Caco-2 (cell line): ENCODE data around the gene MYH9. TPM values are rescaled to one million over a fixed set of nuclear protein-coding genes. Genes with fewer than 3 reads are reported as not detected.

Experiments used
- BruUV-seq: library from RNA; stranded (reverse); fragments of 400-500 nt; replicated peaks from 2 replicates; lab custom pipeline; 2021; lab: Mats Ljungman, UMichigan
- CTCF ChIA-PET: fragments of 300-600 bp; sonication (Branson Sonifier 250); formaldehyde crosslinking; loops from one replicate; lab custom pipeline; 2022; ENCODE audit warnings: antibody characterized with exemption; lab: Charles Lee
- POLR2A ChIA-PET: fragments of 300-600 bp; sonication (Branson Sonifier 250); formaldehyde crosslinking; loops from one replicate; lab custom pipeline; 2022; ENCODE audit warnings: antibody characterized with exemption; lab: Charles Lee
- DNase-seq, 2 experiments: peaks; one replicate each; pipeline versions ENCODE4 v3.0.0 to v3.0.0-alpha.2; 2020 to 2022
- H3K27me3 ChIP-seq: replicated peaks from 2 replicates; pipeline ENCODE4 v1.6.0; 2011; ENCODE audit warnings: low read length; ENCODE audit not compliant: control insufficient read depth, insufficient read depth
- H3K36me3 ChIP-seq: 2 replicates; pipeline ENCODE4 v1.5.1; 2011; ENCODE audit warnings: low read length; ENCODE audit not compliant: control insufficient read depth, insufficient read depth
- H3K4me1 ChIP-seq: fragments of 250-450 bp; sonication (Bioruptor Pico); 2 replicates; pipeline ENCODE4 v1.5.1; 2020; ENCODE audit warnings: mild to moderate bottlenecking
- H3K4me3 ChIP-seq: 2 replicates; pipeline ENCODE4 v1.5.1; 2011; ENCODE audit warnings: low read depth, mild to moderate bottlenecking, control low read depth, low read length
- H3K9me3 ChIP-seq: fragments of 250-450 bp; sonication (Bioruptor Pico); 2 replicates; pipeline ENCODE4 v1.5.1; 2020; ENCODE audit warnings: mild to moderate bottlenecking, moderate library complexity
- H3K27ac Mint-ChIP-seq: one replicate; pipeline ENCODE4 v1.8.0; 2022; ENCODE audit warnings: mixed read lengths; ENCODE audit not compliant: unreplicated experiment
- H3K27me3 Mint-ChIP-seq: one replicate; pipeline ENCODE4 v1.8.0; 2022; ENCODE audit warnings: mixed read lengths; ENCODE audit not compliant: insufficient read depth, unreplicated experiment
- H3K36me3 Mint-ChIP-seq: one replicate; pipeline ENCODE4 v1.8.0; 2022; ENCODE audit warnings: mild to moderate bottlenecking, mixed read lengths; ENCODE audit not compliant: insufficient read depth, unreplicated experiment
- H3K4me1 Mint-ChIP-seq: one replicate; pipeline ENCODE4 v1.8.0; 2022; ENCODE audit warnings: low read depth, mixed read lengths; ENCODE audit not compliant: unreplicated experiment
- H3K4me3 Mint-ChIP-seq: one replicate; pipeline ENCODE4 v1.8.0; 2022; ENCODE audit warnings: mild to moderate bottlenecking, moderate library complexity, mixed read lengths; ENCODE audit not compliant: unreplicated experiment
- H3K9me3 Mint-ChIP-seq: one replicate; pipeline ENCODE4 v1.8.0; 2022; ENCODE audit warnings: mixed read lengths; ENCODE audit not compliant: unreplicated experiment
- intact Hi-C: fragments of 100-400 bp; cut with micrococcal nuclease; formaldehyde crosslinking; loops from one replicate; pipeline ENCODE4 v1.10.0; 2022; ENCODE audit not compliant: unreplicated experiment
- total RNA-seq: library from RNA; stranded (reverse); gene quantifications from 2 replicates; pipeline ENCODE4 v1.2.3, GENCODE V29; 2022
- TF ChIP-seq, protein P1 (sequence below), 2 experiments: fragments of 200-600 bp in 1 of 2; IDR thresholded peaks; 1 replicate in 1 of 2; 2 replicates in 1 of 2; pipeline versions ENCODE4 v1.5.1 to v1.8.0; 2011 to 2022; ENCODE audit warnings: antibody characterized with exemption in 1 of 2, control low read depth in 1 of 2, inconsistent platforms in 1 of 2, low read depth in 1 of 2, low read length in 1 of 2, mild to moderate bottlenecking in 1 of 2, moderate library complexity in 1 of 2; ENCODE audit not compliant: insufficient read depth in 1 of 2, severe bottlenecking in 1 of 2, unreplicated experiment in 1 of 2

The MYH9 gene
- total RNA-seq, 1 experiment from 2014 or later, result 513 TPM

DNA sequence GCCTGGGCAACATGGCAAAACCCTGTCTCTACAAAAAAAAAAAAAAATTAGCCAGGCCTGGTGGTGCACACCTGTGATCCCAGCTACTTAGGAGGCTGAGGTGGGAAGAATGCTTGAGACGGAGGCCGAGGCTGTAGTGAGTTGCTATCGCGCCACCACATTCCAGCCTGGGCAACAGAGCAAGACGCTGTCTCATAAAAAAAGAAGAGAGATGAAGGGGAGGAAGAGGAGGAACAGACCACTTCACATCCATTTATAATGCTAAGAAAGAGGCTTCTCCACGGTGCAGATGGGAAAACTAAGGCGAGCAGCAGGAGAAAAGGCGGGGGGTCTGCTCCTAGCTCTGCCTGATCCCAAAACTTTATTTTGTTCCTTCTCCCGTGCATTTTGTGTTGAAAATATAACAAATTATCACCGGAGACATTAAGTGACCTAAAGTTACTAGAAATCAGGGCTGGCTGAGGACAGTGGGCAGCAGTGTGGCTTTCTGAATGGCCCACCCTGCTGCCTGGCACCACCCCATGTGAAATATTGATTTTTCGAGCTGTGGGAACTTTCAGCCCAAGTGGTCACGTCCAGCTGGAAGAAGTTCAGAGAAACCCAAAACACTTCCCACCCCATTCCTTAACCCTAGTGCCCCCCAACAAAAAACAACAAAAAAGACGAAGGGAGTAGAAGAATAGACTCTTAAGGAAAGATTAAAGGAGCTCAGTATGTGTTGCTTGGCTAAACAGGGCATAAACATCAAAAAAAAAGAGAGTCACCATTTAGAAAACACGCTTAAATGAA lies 9.5 kb downstream of the MYH9 start:
- H3K4me3 Mint-ChIP-seq, result no peak overlapping the region
- peaks cover 6% of the 10 kb centered on the region for H3K36me3 ChIP-seq

DNA sequence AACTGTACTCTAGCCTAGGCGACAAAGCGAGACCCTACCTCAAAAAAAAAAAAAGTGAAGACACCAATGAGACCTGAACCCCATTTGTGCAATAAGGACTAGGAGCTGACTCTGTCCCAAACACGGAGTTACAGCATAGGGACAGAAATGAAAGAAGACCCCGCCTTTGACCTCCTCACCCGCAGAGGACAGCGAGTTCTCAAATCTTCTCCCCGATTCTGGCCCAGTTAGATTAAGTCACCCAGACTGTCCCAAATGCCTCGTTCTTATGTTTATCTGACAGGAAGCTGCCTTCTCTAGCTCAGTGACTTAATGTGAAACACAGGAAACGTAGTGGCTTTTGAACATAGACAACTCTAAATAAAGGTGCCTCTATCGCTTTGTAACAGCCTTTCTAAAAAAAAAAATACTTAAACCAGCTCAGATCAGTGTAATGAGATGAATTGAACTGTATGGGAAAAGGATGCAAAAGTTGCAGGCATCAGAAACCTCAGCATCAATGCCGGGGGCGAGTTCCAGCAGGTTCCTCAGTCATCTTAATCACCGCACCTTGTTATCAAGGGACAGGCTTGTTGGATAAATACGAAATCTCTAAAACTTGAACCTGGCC lies 10.6 kb downstream of the MYH9 start:
- Histone ChIP-seq H3K9me3 (no peaks in the 10 kb centered on the region), H3K4me3 (no peak overlapping the region), H3K4me1 (peaks cover 30% of the 10 kb centered on the region), H3K27me3 (no peaks in the 10 kb centered on the region), H3K36me3 (peaks cover 6% of the 10 kb centered on the region)
- ChIA-PET POLR2A (interaction anchor here (0.7 kb wide), 1 partner anchor 820 kb away, joined by 3 read pairs; no protein-coding TSS in a partner anchor), CTCF (no interaction called here)
- Mint-ChIP-seq H3K4me1 (peaks cover 19% of the 10 kb centered on the region), H3K4me3 (no peak overlapping the region), H3K27ac (no peak overlapping the region), H3K9me3 (no peaks in the 10 kb centered on the region), H3K36me3 (peaks cover 91% of the 10 kb centered on the region), H3K27me3 (no peaks in the 10 kb centered on the region)
- TF ChIP-seq, protein P1, sequence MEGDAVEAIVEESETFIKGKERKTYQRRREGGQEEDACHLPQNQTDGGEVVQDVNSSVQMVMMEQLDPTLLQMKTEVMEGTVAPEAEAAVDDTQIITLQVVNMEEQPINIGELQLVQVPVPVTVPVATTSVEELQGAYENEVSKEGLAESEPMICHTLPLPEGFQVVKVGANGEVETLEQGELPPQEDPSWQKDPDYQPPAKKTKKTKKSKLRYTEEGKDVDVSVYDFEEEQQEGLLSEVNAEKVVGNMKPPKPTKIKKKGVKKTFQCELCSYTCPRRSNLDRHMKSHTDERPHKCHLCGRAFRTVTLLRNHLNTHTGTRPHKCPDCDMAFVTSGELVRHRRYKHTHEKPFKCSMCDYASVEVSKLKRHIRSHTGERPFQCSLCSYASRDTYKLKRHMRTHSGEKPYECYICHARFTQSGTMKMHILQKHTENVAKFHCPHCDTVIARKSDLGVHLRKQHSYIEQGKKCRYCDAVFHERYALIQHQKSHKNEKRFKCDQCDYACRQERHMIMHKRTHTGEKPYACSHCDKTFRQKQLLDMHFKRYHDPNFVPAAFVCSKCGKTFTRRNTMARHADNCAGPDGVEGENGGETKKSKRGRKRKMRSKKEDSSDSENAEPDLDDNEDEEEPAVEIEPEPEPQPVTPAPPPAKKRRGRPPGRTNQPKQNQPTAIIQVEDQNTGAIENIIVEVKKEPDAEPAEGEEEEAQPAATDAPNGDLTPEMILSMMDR (IDR thresholded peaks at IDR 0.05; ENCODE audit: insufficient read depth in 1 of 2, low read depth in 1 of 2, low read length in 1 of 2, severe bottlenecking in 1 of 2, unreplicated experiment in 1 of 2), result no peak
- no peak for DNase-seq
- BruUV-seq, result no TSS peak
- intact Hi-C loops, result no loop called here

More for the DNA sequence above, 9.5 kb downstream of the MYH9 start:
- BruUV-seq, result no TSS peak
- peaks cover 21% of the 10 kb centered on the region for H3K4me1 ChIP-seq
- POLR2A ChIA-PET, result interaction anchor here (1.1 kb wide), 1 partner anchor 10 kb away, joined by 3 read pairs; no protein-coding TSS in a partner anchor
- intact Hi-C loops, result no loop called here
- H3K27me3 ChIP-seq, result no peaks in the 10 kb centered on the region
- H3K9me3 Mint-ChIP-seq, result no peaks in the 10 kb centered on the region
- peaks cover 92% of the 10 kb centered on the region for H3K36me3 Mint-ChIP-seq
- peaks cover 11% of the 10 kb centered on the region for H3K4me1 Mint-ChIP-seq
- H3K27ac Mint-ChIP-seq, result peak overlapping the region; percentile 57
- no peaks in the 10 kb centered on the region for H3K9me3 ChIP-seq
- CTCF ChIA-PET, result interaction anchor here (1.2 kb wide), 1 partner anchor 57 kb away, joined by 3 read pairs; no protein-coding TSS in a partner anchor
- DNase-seq, result no peak
- no peak overlapping the region for H3K4me3 ChIP-seq
- TF ChIP-seq, protein P1 (IDR thresholded peaks at IDR 0.05; ENCODE audit: insufficient read depth in 1 of 2, low read depth in 1 of 2, low read length in 1 of 2, severe bottlenecking in 1 of 2, unreplicated experiment in 1 of 2), result no peak
- no peaks in the 10 kb centered on the region for H3K27me3 Mint-ChIP-seq

DNA sequence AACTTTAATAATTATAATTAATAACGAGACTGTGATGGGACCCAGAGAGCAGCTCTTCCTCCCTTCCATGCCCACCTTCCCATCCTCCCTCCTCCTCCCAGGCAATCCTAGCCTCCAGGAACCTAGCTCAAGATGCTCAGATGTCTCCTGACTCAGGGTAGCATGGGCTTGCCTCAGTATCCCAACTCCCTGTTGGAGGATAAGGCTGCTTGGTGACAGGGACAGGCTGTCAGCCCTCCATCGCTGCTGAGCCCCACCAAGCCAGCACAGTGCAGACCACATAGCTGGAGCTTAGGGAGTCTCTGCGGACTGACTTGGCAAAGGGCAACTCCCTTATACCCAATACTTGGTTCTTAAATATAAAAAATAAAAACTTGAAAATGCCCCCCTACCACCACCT lies 11.5 kb downstream of the MYH9 start:
- no TSS peak for BruUV-seq
- H3K9me3 ChIP-seq, result no peaks in the 10 kb centered on the region
- Mint-ChIP-seq H3K36me3 (peaks cover 83% of the 10 kb centered on the region), H3K4me1 (peaks cover 19% of the 10 kb centered on the region), H3K9me3 (no peaks in the 10 kb centered on the region), H3K27ac (peak overlapping the region; percentile 42), H3K4me3 (no peak overlapping the region), H3K27me3 (no peaks in the 10 kb centered on the region)
- POLR2A ChIA-PET, result interaction anchor here (0.9 kb wide), 1 partner anchor 12 kb away, joined by 4 read pairs; the partner anchor contains the start of gene MYH9
- DNase-seq, result no peak
- intact Hi-C loops, result no loop called here
- H3K4me1 ChIP-seq, result peaks cover 38% of the 10 kb centered on the region
- TF ChIP-seq, protein P1 (IDR thresholded peaks at IDR 0.05; ENCODE audit: insufficient read depth in 1 of 2, low read depth in 1 of 2, low read length in 1 of 2, severe bottlenecking in 1 of 2, unreplicated experiment in 1 of 2), result no peak
- peaks cover 6% of the 10 kb centered on the region for H3K36me3 ChIP-seq
- H3K4me3 ChIP-seq, result no peak overlapping the region
- H3K27me3 ChIP-seq, result no peaks in the 10 kb centered on the region
- CTCF ChIA-PET, result no interaction called here
